Measurements from ENCODE around the gene UBAP1L.
"Not testable (repeated sequence)": the region's sequence is repeated elsewhere in the genome, so short reads cannot be mapped to it uniquely, and the experiment has no call there.

UBAP1L gene

DNA sequence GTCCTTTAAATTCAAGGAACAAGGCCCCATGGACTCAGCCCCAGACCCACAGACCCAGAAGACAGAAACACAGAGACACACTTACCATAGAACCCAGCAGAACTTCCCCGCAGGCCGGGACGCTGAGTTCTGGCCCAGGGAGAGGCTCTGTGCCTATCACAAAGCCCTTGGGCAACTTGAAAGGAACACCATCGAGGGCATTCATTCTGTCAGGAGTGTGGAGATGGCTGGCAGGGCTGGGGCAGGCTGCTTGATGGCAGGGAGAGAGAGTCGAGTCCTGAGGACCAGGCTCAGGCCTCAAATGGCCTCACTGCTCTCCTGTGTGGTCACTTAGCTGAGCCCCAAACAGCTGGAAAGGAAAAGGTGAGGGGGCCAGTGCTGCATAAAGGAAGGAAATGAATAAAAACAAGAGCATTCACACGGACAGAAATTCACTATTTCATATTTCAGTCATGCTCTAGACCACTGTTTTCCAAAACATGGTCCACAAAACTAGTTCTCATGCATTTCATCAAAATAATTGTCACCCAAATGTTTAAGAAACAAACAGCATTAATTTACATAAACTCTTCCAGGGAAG is 8.9 kb downstream of the UBAP1L start:
- TF ChIP-seq, protein P1, sequence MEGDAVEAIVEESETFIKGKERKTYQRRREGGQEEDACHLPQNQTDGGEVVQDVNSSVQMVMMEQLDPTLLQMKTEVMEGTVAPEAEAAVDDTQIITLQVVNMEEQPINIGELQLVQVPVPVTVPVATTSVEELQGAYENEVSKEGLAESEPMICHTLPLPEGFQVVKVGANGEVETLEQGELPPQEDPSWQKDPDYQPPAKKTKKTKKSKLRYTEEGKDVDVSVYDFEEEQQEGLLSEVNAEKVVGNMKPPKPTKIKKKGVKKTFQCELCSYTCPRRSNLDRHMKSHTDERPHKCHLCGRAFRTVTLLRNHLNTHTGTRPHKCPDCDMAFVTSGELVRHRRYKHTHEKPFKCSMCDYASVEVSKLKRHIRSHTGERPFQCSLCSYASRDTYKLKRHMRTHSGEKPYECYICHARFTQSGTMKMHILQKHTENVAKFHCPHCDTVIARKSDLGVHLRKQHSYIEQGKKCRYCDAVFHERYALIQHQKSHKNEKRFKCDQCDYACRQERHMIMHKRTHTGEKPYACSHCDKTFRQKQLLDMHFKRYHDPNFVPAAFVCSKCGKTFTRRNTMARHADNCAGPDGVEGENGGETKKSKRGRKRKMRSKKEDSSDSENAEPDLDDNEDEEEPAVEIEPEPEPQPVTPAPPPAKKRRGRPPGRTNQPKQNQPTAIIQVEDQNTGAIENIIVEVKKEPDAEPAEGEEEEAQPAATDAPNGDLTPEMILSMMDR (conservative IDR thresholded peaks at IDR 0.05; ENCODE audit: low read depth, low read length) = no peak
- H3K4me3 ChIP-seq (ENCODE audit: low read length) = no peak overlapping the region
- DNase-seq (ENCODE audit: low read depth) = no peak

DNA sequence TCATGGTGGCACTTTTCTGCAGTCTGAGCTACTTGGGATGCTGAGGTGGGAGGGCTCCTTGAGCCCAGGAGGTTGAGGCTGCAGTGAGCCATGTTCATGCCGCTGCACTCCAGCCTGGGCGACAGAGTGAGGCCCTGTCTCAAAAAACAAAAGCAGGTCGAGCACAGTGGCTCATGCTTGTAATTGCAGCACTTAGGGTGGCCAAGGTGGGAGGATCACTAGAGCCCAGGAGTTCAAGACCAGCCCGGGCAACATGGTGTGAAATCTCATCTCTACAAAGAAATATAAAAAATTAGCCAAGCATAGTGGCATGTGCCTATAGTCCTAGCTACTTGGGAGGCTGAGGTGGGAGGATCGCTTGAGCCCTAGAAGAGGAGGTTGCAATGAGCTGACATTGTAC is 10.0 kb downstream of the UBAP1L start:
- no peak overlapping the region for H3K4me3 ChIP-seq (ENCODE audit: low read length)
- TF ChIP-seq, protein P1 (conservative IDR thresholded peaks at IDR 0.05; ENCODE audit: low read depth, low read length) = no peak
- DNase-seq (ENCODE audit: low read depth) = no peak

DNA sequence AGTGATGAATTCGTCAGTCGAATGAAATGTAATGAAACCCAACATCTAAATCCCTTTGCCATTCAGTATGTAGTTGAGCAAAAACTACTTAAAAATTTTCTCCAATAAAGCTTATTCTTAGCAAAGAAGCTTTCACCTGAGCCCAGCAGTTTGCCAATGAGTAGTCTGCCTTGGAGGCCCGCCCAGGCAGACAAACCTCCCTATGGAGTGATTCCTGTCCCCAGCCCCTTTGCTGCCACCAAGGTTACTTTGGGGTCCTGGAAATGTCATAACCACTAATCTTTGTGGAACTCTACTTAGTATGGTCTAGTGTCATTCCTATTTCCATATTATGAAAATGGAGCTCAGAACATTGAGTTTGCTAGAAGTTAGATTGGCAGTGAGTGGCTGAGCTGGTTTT is 12.1 kb downstream of the UBAP1L start:
- no peak overlapping the region for H3K4me3 ChIP-seq (ENCODE audit: low read length)
- DNase-seq (ENCODE audit: low read depth) = no peak
- TF ChIP-seq, protein P1 (conservative IDR thresholded peaks at IDR 0.05; ENCODE audit: low read depth, low read length) = no peak

DNA sequence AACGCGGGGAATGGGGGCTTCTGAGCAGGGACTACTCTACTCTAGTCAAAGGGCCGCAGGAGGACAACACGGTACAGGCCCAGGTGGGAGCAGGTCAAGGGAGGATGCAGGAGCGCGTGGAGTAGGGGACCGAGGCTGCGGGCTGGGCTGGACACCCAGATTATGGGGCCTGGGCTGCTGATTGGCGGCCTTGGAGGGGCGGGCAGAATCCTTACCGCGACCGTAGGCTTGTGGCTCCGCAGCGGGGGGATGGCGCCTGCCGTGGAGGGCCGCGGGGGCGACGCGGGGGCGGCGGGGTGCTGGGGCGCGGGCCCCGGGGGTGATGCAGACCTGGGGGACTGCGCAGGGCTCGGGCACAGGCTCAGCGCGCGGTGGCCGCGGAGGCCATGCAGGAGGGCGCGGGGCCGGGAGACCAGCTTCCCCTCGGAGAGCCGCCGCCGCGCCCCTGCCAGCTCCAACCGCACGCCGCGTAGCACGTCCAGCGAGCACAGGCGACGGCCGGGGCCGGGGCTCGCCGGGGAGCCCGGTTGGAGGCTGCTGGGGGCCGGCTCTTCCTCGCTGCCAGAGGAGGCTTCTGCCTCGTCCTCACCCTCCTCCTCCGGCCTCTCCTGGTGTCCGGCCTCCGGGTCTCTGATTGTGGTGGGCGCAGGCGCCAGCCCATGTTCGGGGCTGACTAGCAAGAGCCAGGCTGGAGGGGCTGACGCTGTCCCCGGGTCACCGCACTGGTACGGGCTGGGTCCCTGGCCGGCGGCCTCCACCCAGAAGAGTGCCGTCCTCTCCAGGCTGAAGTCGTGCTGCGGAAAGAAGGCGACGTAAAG is 12.9 kb downstream of the UBAP1L start:
- no peak for DNase-seq (ENCODE audit: low read depth)
- H3K4me3 ChIP-seq (ENCODE audit: low read length) = no peak overlapping the region
- TF ChIP-seq, protein P1 (conservative IDR thresholded peaks at IDR 0.05; ENCODE audit: low read depth, low read length) = no peak

DNA sequence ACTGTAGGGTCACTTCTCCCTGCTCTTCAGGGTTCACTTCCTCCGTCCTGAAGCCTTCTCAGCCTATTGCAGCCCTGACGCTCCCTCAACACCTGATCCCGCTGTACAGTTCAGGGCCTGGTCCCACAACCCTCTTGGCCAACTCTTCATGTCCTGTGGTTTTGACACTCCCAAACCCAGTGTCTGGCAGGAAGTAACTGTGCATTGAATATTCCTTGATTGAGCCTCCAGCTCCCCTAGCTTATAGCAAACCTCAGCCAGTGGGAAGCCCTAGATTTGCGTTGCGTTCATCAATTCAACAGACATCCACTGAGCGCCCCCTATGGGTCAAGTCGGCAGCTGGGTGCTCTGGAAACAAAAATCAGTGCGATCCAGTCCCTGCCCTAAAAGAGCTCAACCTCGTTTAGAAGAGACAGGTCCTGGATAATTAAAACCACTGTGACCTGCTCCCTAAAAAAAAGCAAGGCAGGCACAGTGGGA is 13.5 kb downstream of the UBAP1L start:
- no peak for DNase-seq (ENCODE audit: low read depth)
- TF ChIP-seq, protein P1 (conservative IDR thresholded peaks at IDR 0.05; ENCODE audit: low read depth, low read length) = peak; percentile 92
- H3K4me3 ChIP-seq (ENCODE audit: low read length) = no peak overlapping the region

DNA sequence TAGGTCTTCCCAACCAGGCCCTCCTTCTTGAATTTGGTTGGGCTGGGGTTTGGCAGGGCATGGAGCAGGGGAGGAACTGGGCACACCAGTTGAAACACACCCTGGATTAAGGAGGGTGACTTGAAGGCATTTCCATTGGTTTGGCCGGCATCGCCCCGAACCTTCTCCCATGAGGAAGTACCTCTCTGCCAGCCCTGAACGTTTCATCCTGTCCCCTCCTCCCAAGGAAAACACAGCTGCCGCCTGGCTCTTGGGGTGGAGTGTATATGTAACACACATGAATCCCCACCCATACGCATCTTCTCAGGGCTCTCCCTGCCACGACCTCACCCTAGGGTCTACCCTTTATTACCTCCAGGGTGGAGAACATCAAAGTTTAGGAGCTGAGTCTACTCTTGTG is 14.6 kb downstream of the UBAP1L start:
- no peak overlapping the region for H3K4me3 ChIP-seq (ENCODE audit: low read length)
- DNase-seq (ENCODE audit: low read depth) = no peak
- TF ChIP-seq, protein P1 (conservative IDR thresholded peaks at IDR 0.05; ENCODE audit: low read depth, low read length) = no peak

DNA sequence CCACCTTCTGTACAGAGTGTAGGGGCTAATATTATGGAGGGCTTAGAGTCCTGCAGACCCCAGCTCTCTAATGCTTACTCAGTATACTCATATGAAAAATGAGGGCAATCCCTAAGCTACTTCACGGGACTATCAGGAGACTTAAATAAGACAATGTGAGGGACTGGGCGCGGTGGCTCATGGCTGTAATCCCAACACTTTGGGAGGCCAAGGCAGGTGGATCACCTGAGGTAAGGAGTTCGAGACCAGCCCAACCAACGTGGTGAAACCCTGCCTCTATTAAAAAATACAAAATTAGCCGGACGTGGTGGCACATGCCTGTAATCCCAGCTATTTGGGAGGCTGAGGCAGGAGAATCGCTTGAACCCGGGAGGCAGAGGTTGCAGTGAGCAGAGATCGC is 15.2 kb downstream of the UBAP1L start:
- not testable (repeated sequence) for DNase-seq (ENCODE audit: low read depth); H3K4me3 ChIP-seq (ENCODE audit: low read length)

Data from retinal pigment epithelial cell (primary cell).